SK-N-SH treated with all-trans-retinoic acid at 6 μM for 48 hours (cell line): ENCODE data around the gene UBFD1.

ENCODE experiments used
- ATAC-seq: fragments of 200-7000 bp; cut with Tn5 transposase; 3 replicates; pipeline ENCODE4 v1.9.1; 2020; ENCODE audit warnings: mild to moderate bottlenecking, moderate library complexity
- BACH2 ChIP-seq: fragments of 250-450 bp; sonication (Bioruptor Pico); IDR thresholded peaks from 2 replicates; pipeline ENCODE4 v1.9.0; 2021; ENCODE audit warnings: mild to moderate bottlenecking, borderline replicate concordance
- CREB5 ChIP-seq: fragments of 250-450 bp; sonication (Bioruptor Pico); IDR thresholded peaks from 2 replicates; pipeline ENCODE4 v1.5.1; 2020; ENCODE audit warnings: low read depth, mild to moderate bottlenecking, moderate library complexity
- CSDC2 ChIP-seq: fragments of 250-450 bp; sonication (Bioruptor Pico); IDR thresholded peaks from 2 replicates; pipeline ENCODE4 v1.5.0; 2020; ENCODE audit warnings: mild to moderate bottlenecking, moderate library complexity
- GLIS3 ChIP-seq: fragments of 250-450 bp; sonication (Bioruptor Pico); IDR thresholded peaks from 2 replicates; pipeline ENCODE4 v1.5.0; 2020; ENCODE audit warnings: mild to moderate bottlenecking, moderate library complexity
- ISL1 ChIP-seq: fragments of 250-450 bp; sonication (Bioruptor Pico); IDR thresholded peaks from 2 replicates; pipeline ENCODE4 v2.1.2; 2022; ENCODE audit warnings: mild to moderate bottlenecking, moderate library complexity
- OSR1 ChIP-seq: fragments of 250-450 bp; sonication (Bioruptor Pico); IDR thresholded peaks from 2 replicates; pipeline ENCODE4 v1.8.0; 2022; ENCODE audit warnings: moderate library complexity, mild to moderate bottlenecking, inconsistent platforms
- PATZ1 ChIP-seq: fragments of 250-450 bp; sonication (Bioruptor Pico); IDR thresholded peaks from 2 replicates; pipeline ENCODE4 v1.8.0; 2020; ENCODE audit warnings: mild to moderate bottlenecking, moderate library complexity, borderline replicate concordance
- PPARA ChIP-seq: fragments of 250-450 bp; sonication (Bioruptor Pico); IDR thresholded peaks from 2 replicates; pipeline ENCODE4 v1.5.0; 2020; ENCODE audit warnings: mild to moderate bottlenecking, borderline replicate concordance
- SNAI2 ChIP-seq: fragments of 250-450 bp; sonication (Bioruptor Pico); IDR thresholded peaks from 2 replicates; pipeline ENCODE4 v1.5.0; 2020; ENCODE audit warnings: mild to moderate bottlenecking, moderate library complexity
- TCF4 ChIP-seq: fragments of 250-450 bp; sonication (Bioruptor Pico); IDR thresholded peaks from 2 replicates; pipeline ENCODE4 v1.8.0; 2021; ENCODE audit warnings: mild to moderate bottlenecking, moderate library complexity, borderline replicate concordance
- TOX ChIP-seq: fragments of 250-450 bp; sonication (Bioruptor Pico); IDR thresholded peaks from 2 replicates; pipeline ENCODE4 v1.8.0; 2021; ENCODE audit warnings: mild to moderate bottlenecking, moderate library complexity, borderline replicate concordance
- ZC3H10 ChIP-seq: fragments of 250-450 bp; sonication (Bioruptor Pico); IDR thresholded peaks from 2 replicates; pipeline ENCODE4 v1.5.1; 2021; ENCODE audit warnings: mild to moderate bottlenecking, moderate library complexity
- ZFP30 ChIP-seq: fragments of 450-650 bp; formaldehyde crosslinking; IDR thresholded peaks from 2 replicates; pipeline ENCODE4 v1.5.0; 2022; ENCODE audit warnings: mild to moderate bottlenecking, moderate library complexity
- ZNF565 ChIP-seq: fragments of 450-650 bp; formaldehyde crosslinking; conservative IDR thresholded peaks from 2 replicates; pipeline ENCODE4 v1.5.0; 2020; ENCODE audit warnings: low read depth, mild to moderate bottlenecking, moderate library complexity
- ZNF70 ChIP-seq: fragments of 450-650 bp; formaldehyde crosslinking; IDR thresholded peaks from 2 replicates; pipeline ENCODE4 v1.5.0; 2020; ENCODE audit warnings: mild to moderate bottlenecking, moderate library complexity
- TF ChIP-seq, protein P1 (sequence below): fragments of 250-450 bp; sonication (Bioruptor Pico); IDR thresholded peaks from 2 replicates; pipeline ENCODE4 v1.5.0; 2020; ENCODE audit warnings: mild to moderate bottlenecking, moderate library complexity
- TF ChIP-seq, protein P2 (sequence below): fragments of 250-450 bp; sonication (Bioruptor Pico); IDR thresholded peaks from 2 replicates; pipeline ENCODE4 v1.8.0; 2021; ENCODE audit warnings: low read depth, mild to moderate bottlenecking, moderate library complexity, borderline replicate concordance

UBFD1 gene

GRCh38 chr16:23523876-23524385 lies 33.6 kb upstream of the UBFD1 start:
- no peak for ATAC-seq
- TF ChIP-seq TOX (CRISPR knock-in tag) (no peak), TCF4 (CRISPR knock-in tag) (no peak), BACH2 (CRISPR knock-in tag) (no peak), CREB5 (CRISPR knock-in tag) (no peak), ZC3H10 (CRISPR knock-in tag) (no peak), ISL1 (CRISPR knock-in tag) (no peak), OSR1 (CRISPR knock-in tag) (no peak), PPARA (CRISPR knock-in tag) (no peak)
- TF ChIP-seq, protein P1, sequence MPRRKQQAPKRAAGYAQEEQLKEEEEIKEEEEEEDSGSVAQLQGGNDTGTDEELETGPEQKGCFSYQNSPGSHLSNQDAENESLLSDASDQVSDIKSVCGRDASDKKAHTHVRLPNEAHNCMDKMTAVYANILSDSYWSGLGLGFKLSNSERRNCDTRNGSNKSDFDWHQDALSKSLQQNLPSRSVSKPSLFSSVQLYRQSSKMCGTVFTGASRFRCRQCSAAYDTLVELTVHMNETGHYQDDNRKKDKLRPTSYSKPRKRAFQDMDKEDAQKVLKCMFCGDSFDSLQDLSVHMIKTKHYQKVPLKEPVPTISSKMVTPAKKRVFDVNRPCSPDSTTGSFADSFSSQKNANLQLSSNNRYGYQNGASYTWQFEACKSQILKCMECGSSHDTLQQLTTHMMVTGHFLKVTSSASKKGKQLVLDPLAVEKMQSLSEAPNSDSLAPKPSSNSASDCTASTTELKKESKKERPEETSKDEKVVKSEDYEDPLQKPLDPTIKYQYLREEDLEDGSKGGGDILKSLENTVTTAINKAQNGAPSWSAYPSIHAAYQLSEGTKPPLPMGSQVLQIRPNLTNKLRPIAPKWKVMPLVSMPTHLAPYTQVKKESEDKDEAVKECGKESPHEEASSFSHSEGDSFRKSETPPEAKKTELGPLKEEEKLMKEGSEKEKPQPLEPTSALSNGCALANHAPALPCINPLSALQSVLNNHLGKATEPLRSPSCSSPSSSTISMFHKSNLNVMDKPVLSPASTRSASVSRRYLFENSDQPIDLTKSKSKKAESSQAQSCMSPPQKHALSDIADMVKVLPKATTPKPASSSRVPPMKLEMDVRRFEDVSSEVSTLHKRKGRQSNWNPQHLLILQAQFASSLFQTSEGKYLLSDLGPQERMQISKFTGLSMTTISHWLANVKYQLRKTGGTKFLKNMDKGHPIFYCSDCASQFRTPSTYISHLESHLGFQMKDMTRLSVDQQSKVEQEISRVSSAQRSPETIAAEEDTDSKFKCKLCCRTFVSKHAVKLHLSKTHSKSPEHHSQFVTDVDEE (CRISPR knock-in tag): no peak
- TF ChIP-seq, protein P2, sequence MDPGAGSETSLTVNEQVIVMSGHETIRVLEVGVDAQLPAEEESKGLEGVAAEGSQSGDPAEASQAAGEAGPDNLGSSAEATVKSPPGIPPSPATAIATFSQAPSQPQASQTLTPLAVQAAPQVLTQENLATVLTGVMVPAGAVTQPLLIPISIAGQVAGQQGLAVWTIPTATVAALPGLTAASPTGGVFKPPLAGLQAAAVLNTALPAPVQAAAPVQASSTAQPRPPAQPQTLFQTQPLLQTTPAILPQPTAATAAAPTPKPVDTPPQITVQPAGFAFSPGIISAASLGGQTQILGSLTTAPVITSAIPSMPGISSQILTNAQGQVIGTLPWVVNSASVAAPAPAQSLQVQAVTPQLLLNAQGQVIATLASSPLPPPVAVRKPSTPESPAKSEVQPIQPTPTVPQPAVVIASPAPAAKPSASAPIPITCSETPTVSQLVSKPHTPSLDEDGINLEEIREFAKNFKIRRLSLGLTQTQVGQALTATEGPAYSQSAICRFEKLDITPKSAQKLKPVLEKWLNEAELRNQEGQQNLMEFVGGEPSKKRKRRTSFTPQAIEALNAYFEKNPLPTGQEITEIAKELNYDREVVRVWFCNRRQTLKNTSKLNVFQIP (CRISPR knock-in tag): no peak

DNA sequence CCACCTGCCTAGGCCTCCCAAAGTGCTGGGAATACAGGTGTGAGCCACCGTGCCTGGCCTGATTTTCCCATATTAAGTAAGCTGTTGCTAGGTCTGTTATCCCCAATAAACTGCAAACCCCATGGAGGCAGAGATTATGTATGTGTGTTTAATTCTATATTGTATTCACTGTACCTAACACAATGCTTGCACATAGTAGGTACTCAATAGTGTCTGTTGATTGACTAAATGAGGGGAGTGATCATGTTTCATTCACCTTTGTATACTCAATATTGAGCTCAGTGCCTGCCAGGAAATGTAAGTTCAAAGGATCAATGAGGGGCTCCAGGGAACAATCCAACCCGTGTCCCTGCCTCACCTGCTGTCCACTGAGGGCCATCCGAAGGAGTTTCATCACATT lies 32.6 kb upstream of the UBFD1 start:
- no peak for ATAC-seq
- TF ChIP-seq TOX (CRISPR knock-in tag) (no peak), SNAI2 (no peak), ZNF565 (CRISPR knock-in tag) (no peak), ZNF70 (CRISPR knock-in tag) (no peak), PATZ1 (CRISPR knock-in tag) (no peak), ZC3H10 (CRISPR knock-in tag) (no peak), CSDC2 (CRISPR knock-in tag) (no peak), ZFP30 (no peak), CREB5 (CRISPR knock-in tag) (no peak), GLIS3 (CRISPR knock-in tag) (no peak), BACH2 (CRISPR knock-in tag) (no peak), TCF4 (CRISPR knock-in tag) (no peak)
- TF ChIP-seq, protein P2 (CRISPR knock-in tag): no peak
- TF ChIP-seq, protein P1 (CRISPR knock-in tag): no peak
